Left lobe of liver (tissue), 2 donors: Measurements from ENCODE around the gene LST1. TPM values are rescaled to one million over a fixed set of nuclear protein-coding genes. Genes with fewer than 3 reads are reported as not detected.
A peak's percentile ranks its signal among the peaks of the same experiment; 100 is the strongest.

Experiments used
- ATAC-seq: fragments of 200-7000 bp; cut with Tn5 transposase; one replicate; pipeline ENCODE4 v1.9.1; 2020; ENCODE audit warnings: mild to moderate bottlenecking, moderate library complexity
- DNase-seq: peaks from one replicate; pipeline ENCODE4 v3.0.0-alpha.2; 2020; ENCODE audit warnings: low spot score
- total RNA-seq: library from RNA; stranded (reverse); gene quantifications from one replicate; pipeline ENCODE4 v1.2.1, GENCODE V29; 2021
- donor health status: DM: no; HTN: no; CAD: no; lungs with moderate emphysema.
- donor health status: DM: no; HTN: yes; CAD: no.

Gene LST1
- total RNA-seq, 1 donor from 2014 or later = 10.2 TPM

GRCh38 chr6:31559958-31560696, 25.9 kb upstream of the LST1 start:
- ATAC-seq (peak; percentile 69), DNase-seq (peak; percentile 58)

DNA sequence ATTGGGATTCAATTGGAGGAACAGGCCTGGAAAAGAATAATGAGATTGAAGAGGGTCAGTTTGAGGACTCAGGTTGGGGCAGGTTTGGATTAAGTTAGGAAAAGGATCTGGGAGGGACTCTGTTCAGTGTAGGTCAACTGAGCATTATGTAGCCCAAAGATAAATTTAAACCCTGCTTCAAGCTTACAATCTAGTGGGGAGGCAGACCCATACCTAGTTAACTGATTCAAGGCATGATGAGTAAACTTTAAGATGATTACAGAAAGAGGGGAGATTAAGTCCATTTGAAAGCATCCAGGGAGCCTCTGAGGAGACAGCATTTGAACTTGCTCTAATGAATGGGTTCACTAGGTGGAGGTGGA, 25.4 kb upstream of the LST1 start:
- ATAC-seq (no peak), DNase-seq (no peak)

DNA sequence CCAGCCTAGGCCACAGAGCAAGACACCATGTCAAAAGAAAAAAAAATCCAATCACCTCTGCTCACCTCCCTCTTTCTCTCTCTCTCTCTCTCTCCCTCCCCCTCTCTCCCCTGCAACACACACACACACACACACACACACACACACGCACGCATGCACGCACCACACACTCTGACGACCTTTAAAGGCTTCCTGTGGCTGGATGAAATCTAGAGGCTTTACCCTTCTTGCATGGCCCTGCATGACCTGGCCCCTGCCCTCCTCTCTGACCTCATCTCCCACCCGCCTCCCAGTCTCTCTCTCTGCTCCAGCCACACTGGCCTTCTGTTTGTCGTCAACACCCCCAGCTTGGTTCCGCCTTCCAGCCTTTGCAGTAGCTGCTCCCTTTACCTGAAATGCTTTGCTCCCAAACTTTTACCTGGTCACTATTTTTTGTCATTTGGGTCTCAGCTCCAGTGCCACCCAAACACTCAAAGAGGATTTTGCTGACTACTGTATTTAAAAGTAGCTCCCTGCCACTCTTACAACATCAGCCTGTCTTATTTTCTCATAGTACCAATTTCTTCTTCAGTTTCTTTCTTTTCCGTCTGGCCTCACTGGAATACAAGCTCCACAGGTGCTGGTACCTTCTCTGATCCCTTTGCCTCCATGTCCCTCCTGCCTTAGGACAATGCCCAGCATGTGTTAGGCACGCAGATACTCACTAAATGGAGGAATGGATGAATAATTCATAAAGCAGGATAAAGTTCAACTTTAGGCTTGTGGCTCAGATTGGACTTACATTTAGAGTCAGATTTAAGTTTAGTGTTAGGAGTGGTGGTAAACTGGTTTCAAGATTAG, 18.3 kb upstream of the LST1 start:
- DNase-seq (no peak), ATAC-seq (no peak)

DNA sequence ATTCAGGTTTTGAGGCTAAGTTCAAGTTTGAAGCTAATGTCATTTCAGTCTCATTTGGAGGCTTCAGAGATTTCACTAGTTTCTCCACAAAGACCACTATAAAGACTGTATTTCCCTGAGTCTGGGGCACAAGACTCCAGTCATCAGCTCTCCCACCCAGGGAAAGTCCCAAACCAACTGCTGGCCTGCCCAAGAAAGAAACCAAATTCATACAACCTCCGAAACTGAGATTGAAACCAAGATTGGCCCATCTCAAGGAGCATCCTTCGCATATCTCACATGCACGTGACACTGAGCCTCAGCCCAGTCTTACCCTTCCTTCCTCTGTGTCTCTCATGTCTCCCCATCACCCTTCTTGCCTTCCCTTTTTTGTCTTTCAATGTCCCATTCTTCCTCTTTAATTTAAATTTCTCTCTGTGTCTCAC, 17.5 kb upstream of the LST1 start:
- peak; percentile 23 for ATAC-seq
- DNase-seq = no peak

DNA sequence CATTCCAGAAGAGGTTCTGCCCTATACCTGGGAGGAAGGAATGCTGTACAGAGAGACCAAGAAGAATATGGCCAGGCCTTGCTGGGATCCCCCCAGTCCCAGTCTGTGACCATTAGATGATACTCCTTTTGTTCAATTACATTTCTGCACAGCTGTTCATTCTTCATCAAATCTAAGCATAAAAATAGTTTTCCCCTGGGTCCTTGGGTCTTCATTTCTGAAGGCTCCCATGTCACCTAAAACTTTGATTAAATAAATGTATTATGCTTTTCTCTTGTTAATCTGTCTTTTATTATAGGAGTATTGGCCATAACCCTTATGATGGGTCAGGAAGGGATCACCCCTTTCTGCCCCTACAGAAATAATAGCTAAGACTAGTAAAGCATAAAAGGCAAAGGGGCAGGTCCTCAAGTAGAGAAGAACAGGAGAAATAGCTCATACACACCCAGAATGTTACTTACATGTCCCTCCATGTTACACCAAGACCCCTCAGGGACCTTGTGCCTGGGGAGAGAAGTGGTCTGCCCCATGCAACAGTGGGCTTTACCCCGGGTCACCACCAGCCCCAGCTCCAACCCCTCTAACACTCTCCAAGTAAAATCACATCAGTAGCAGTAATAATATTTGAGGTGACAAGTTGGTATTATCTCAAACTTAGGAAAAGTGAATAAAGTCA, 16.1 kb upstream of the LST1 start:
- DNase-seq (no peak), ATAC-seq (no peak)

DNA sequence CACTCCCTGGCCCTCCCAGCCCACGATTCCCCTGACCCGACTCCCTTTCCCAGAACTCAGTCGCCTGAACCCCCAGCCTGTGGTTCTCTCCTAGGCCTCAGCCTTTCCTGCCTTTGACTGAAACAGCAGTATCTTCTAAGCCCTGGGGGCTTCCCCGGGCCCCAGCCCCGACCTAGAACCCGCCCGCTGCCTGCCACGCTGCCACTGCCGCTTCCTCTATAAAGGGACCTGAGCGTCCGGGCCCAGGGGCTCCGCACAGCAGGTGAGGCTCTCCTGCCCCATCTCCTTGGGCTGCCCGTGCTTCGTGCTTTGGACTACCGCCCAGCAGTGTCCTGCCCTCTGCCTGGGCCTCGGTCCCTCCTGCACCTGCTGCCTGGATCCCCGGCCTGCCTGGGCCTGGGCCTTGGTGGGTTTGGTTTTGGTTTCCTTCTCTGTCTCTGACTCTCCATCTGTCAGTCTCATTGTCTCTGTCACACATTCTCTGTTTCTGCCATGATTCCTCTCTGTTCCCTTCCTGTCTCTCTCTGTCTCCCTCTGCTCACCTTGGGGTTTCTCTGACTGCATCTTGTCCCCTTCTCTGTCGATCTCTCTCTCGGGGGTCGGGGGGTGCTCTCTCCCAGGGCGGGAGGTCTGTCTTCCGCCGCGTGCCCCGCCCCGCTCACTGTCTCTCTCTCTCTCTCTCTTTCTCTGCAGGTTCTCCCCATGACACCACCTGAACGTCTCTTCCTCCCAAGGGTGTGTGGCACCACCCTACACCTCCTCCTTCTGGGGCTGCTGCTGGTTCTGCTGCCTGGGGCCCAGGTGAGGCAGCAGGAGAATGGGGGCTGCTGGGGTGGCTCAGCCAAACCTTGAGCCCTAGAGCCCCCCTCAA, 13.8 kb upstream of the LST1 start, which contains the start of gene LTA:
TSS of gene LTA (plus strand) at position 249 of the 871 bp plus-strand sequence. CDS start at position 703, 454 bp downstream.
- no peak for ATAC-seq
- DNase-seq = no peak

GRCh38 chr6:31573239-31574105, 12.6 kb upstream of the LST1 start:
- ATAC-seq = no peak
- DNase-seq = no peak

DNA sequence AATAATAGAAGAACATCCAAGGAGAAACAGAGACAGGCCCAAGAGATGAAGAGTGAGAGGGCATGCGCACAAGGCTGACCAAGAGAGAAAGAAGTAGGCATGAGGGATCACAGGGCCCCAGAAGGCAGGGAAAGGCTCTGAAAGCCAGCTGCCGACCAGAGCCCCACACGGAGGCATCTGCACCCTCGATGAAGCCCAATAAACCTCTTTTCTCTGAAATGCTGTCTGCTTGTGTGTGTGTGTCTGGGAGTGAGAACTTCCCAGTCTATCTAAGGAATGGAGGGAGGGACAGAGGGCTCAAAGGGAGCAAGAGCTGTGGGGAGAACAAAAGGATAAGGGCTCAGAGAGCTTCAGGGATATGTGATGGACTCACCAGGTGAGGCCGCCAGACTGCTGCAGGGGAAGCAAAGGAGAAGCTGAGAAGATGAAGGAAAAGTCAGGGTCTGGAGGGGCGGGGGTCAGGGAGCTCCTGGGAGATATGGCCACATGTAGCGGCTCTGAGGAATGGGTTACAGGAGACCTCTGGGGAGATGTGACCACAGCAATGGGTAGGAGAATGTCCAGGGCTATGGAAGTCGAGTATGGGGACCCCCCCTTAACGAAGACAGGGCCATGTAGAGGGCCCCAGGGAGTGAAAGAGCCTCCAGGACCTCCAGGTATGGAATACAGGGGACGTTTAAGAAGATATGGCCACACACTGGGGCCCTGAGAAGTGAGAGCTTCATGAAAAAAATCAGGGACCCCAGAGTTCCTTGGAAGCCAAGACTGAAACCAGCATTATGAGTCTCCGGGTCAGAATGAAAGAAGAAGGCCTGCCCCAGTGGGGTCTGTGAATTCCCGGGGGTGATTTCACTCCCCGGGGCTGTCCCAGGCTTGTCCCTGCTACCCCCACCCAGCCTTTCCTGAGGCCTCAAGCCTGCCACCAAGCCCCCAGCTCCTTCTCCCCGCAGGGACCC, 11.7 kb upstream of the LST1 start:
- DNase-seq = no peak
- ATAC-seq = no peak

GRCh38 chr6:31575335-31575901, 10.7 kb upstream of the LST1 start, which contains the start of gene TNF:
Gene TNF (plus strand): TSS chr6:31575565. CDS start chr6:31575742, 177 bp downstream.
- ATAC-seq (peak; percentile 41), DNase-seq (no peak)

GRCh38 chr6:31575952-31576685, 10.0 kb upstream of the LST1 start:
- no peak for ATAC-seq
- no peak for DNase-seq

- DNase-seq (no peak), ATAC-seq (no peak)
Observed at GRCh38 chr6:31576897-31577578, 9.0 kb upstream of the LST1 start.

DNA sequence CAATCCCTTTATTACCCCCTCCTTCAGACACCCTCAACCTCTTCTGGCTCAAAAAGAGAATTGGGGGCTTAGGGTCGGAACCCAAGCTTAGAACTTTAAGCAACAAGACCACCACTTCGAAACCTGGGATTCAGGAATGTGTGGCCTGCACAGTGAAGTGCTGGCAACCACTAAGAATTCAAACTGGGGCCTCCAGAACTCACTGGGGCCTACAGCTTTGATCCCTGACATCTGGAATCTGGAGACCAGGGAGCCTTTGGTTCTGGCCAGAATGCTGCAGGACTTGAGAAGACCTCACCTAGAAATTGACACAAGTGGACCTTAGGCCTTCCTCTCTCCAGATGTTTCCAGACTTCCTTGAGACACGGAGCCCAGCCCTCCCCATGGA, 8.5 kb upstream of the LST1 start:
- ATAC-seq (no peak), DNase-seq (no peak)

DNA sequence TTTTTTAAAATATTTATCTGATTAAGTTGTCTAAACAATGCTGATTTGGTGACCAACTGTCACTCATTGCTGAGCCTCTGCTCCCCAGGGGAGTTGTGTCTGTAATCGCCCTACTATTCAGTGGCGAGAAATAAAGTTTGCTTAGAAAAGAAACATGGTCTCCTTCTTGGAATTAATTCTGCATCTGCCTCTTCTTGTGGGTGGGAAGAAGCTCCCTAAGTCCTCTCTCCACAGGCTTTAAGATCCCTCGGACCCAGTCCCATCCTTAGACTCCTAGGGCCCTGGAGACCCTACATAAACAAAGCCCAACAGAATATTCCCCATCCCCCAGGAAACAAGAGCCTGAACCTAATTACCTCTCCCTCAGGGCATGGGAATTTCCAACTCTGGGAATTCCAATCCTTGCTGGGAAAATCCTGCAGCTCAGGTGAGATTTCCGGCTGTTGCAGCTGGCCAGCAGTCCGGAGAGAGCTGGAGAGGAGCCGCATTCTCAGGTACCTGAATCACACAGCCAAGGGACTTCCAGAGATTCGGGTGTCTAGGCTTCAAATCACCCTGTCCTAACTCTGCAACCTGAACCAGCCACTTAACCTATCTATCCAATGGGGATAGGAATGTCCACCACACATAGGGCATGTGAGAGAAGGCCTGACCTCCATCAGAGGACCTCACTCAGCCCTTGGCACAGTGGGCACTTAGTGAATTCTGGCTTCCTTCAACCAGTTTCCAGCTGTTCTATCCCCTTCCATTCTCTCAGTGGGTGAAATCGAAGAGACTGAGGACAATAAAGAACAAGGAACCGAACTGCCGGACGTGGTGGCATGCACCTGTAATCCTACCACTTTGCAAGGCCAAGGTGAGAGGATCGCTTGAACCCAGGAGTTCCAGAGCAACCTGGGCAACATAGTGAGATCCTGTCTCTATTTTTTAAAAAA, 7.6 kb upstream of the LST1 start:
- ATAC-seq (no peak), DNase-seq (no peak)

DNA sequence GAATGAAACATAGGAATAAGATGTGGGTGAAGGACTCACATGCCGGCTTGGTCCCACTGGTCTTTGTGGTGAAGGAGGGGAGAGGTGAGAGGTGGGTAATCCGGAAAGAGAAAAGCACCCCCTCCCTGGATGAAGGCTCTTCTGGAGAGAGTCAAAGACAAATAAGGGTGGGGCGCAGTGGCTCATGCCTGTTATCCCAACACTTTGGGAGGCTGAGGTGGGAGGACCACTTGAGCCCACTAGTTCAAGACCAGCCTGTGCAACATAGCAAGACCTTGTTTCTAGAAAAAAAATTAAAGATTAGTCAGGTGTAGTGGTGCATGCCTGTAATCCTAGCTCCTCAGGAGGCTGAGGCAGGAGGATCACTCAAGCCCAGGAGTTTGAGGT, 7.0 kb upstream of the LST1 start:
- DNase-seq (no peak), ATAC-seq (no peak)

DNA sequence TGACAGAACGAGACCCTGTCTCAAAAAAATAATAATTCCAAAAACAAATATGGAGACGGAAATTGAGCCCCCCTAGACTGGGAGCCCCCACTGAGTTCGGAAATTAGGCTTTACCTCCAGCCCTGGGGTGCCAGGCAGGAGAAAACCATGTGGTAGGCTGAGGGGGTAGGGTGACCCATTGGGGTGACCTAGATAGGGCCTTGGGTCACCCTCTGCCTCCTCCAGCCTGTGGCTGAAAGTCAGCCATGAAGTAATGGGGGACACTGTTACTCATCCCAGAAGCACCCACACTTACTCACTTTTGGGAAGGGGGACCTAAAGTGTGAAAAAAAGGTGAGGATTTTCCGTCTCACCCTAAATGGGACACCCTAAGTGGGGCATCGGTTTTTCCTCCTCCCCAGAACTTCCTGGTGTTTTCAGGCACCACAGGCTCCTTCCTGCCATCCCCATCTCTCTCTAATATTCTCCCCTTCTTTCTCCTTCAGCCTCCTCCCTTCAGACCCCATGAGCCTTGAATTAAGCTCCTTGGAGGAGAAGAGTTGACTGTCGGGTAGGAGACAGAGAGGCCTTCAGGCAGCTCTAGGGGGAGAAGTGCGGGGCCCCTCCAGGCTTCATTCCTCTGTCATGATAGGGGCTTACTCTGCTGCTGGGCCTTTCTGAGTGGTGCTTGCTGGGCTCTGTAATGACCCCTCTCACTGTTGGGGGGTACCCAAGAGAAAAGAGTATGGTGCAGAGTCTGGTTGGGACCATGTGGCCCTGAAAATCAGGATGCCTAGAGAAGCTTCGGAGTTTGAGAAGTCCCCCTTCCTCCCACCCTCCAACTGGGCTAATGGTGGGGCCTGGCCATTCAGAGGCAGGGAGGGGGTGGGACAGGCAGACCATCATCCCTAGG, 6.3 kb upstream of the LST1 start:
- DNase-seq (no peak), ATAC-seq (no peak)
